Ishikawa (cell line): Measurements from ENCODE around the gene SLC7A6.

ENCODE experiments used
- CEBPB ChIP-seq: IDR thresholded peaks from 2 replicates; pipeline ENCODE4 v1.6.1; 2012
- CREB1 ChIP-seq: IDR thresholded peaks from 2 replicates; pipeline ENCODE4 v1.6.1; 2012; ENCODE audit warnings: low read depth
- EGR1 ChIP-seq: IDR thresholded peaks from 2 replicates; pipeline ENCODE4 v1.6.1; 2012
- EP300 ChIP-seq: IDR thresholded peaks from 2 replicates; pipeline ENCODE4 v1.6.1; 2012; ENCODE audit warnings: borderline replicate concordance
- FOXM1 ChIP-seq: IDR thresholded peaks from 2 replicates; pipeline ENCODE4 v1.6.1; 2012; ENCODE audit warnings: low read depth, borderline replicate concordance
- NFIC ChIP-seq: IDR thresholded peaks from 2 replicates; pipeline ENCODE4 v1.6.1; 2012
- RAD21 ChIP-seq: IDR thresholded peaks from 2 replicates; pipeline ENCODE4 v1.6.1; 2012; ENCODE audit warnings: low read depth
- TAF1 ChIP-seq: IDR thresholded peaks from 2 replicates; pipeline ENCODE4 v1.6.1; 2012; ENCODE audit warnings: low read depth, mild to moderate bottlenecking
- TCF12 ChIP-seq: IDR thresholded peaks from 2 replicates; pipeline ENCODE4 v1.6.1; 2012; ENCODE audit warnings: low read depth
- TEAD4 ChIP-seq: IDR thresholded peaks from 2 replicates; pipeline ENCODE4 v1.6.1; 2012
- YY1 ChIP-seq: IDR thresholded peaks from 2 replicates; pipeline ENCODE4 v1.6.1; 2012; ENCODE audit warnings: low read depth
- ZBTB7A ChIP-seq: IDR thresholded peaks from 2 replicates; pipeline ENCODE4 v1.6.1; 2012; ENCODE audit warnings: low read depth
- TF ChIP-seq, protein P1 (sequence below): IDR thresholded peaks from 2 replicates; pipeline ENCODE4 v1.6.1; 2012; ENCODE audit warnings: low read depth, mild to moderate bottlenecking
- TF ChIP-seq, protein P2 (sequence below): IDR thresholded peaks from 2 replicates; pipeline ENCODE4 v1.6.1; 2012
- TF ChIP-seq, protein P3 (sequence below): IDR thresholded peaks from 2 replicates; pipeline ENCODE4 v1.6.1; 2012

Gene SLC7A6

DNA sequence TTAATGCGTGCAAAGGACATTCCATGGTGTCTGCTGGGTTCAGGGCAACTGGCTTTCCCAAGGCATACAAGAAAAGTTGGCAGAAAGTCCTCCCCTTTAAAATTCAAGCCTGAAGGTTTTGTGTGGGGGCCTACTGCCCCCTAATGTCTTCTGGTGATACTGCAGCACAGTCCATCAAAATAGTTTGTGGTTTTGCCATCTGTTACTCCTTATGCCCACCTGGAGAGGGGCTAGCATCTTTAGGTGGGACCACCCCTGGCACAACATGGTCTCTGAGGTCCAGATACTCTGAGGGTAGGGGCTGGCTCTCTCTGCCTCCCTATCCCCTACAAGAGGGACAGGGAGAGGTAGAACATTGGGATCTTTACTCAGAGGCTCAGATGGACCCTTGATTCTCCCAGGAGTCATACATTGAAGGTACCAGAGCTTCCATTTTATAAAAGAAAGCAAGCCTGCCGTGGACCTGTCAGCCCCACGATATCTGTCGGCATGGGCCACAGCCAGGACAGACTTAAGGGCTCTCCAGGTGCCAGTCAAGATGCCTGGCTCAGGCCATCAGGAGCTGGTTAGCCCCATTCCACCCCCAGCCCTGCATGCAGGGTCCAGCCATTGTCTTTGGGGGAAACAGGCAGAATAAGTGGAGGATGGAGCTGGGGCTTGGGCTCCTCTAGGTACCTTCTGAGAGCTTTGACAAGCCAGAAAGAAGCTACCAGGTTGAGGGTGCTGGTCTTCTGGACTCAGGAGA, 34.7 kb upstream of the SLC7A6 start:
- no peak for TF ChIP-seq NFIC
- TF ChIP-seq RAD21: peak; percentile 78

DNA sequence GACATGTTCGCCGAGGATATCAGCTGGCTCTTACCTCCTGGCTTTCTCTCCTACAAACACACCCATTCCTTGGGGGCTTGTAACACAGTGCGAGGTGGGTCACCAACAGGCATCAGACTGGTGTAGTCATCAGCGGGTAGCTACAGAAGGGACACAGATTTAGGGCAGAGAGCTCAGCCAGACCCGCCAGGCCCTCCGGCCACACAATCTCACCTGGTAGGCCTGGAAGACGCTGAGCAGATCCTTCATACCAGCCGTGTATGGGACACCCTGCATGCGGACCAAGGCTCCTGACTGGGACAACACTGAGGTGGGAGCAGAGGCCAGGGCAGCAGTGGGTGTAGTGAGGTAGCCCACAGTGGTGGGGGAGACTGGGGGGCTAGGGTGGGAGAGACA, 34.2 kb upstream of the SLC7A6 start:
- no peak for TF ChIP-seq TEAD4
- TF ChIP-seq NFIC: no peak
- TF ChIP-seq TAF1: no peak
- TF ChIP-seq EP300: no peak
- TF ChIP-seq YY1: no peak
- no peak for TF ChIP-seq RAD21
- TF ChIP-seq CREB1: no peak
- TF ChIP-seq EGR1: no peak
- no peak for TF ChIP-seq TCF12
- no peak for TF ChIP-seq ZBTB7A
- TF ChIP-seq, protein P1, sequence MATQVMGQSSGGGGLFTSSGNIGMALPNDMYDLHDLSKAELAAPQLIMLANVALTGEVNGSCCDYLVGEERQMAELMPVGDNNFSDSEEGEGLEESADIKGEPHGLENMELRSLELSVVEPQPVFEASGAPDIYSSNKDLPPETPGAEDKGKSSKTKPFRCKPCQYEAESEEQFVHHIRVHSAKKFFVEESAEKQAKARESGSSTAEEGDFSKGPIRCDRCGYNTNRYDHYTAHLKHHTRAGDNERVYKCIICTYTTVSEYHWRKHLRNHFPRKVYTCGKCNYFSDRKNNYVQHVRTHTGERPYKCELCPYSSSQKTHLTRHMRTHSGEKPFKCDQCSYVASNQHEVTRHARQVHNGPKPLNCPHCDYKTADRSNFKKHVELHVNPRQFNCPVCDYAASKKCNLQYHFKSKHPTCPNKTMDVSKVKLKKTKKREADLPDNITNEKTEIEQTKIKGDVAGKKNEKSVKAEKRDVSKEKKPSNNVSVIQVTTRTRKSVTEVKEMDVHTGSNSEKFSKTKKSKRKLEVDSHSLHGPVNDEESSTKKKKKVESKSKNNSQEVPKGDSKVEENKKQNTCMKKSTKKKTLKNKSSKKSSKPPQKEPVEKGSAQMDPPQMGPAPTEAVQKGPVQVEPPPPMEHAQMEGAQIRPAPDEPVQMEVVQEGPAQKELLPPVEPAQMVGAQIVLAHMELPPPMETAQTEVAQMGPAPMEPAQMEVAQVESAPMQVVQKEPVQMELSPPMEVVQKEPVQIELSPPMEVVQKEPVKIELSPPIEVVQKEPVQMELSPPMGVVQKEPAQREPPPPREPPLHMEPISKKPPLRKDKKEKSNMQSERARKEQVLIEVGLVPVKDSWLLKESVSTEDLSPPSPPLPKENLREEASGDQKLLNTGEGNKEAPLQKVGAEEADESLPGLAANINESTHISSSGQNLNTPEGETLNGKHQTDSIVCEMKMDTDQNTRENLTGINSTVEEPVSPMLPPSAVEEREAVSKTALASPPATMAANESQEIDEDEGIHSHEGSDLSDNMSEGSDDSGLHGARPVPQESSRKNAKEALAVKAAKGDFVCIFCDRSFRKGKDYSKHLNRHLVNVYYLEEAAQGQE: no peak
- TF ChIP-seq, protein P2, sequence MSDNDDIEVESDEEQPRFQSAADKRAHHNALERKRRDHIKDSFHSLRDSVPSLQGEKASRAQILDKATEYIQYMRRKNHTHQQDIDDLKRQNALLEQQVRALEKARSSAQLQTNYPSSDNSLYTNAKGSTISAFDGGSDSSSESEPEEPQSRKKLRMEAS: no peak
- no peak for TF ChIP-seq CEBPB
- TF ChIP-seq FOXM1: no peak
- TF ChIP-seq, protein P3, sequence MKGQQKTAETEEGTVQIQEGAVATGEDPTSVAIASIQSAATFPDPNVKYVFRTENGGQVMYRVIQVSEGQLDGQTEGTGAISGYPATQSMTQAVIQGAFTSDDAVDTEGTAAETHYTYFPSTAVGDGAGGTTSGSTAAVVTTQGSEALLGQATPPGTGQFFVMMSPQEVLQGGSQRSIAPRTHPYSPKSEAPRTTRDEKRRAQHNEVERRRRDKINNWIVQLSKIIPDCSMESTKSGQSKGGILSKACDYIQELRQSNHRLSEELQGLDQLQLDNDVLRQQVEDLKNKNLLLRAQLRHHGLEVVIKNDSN: no peak

DNA sequence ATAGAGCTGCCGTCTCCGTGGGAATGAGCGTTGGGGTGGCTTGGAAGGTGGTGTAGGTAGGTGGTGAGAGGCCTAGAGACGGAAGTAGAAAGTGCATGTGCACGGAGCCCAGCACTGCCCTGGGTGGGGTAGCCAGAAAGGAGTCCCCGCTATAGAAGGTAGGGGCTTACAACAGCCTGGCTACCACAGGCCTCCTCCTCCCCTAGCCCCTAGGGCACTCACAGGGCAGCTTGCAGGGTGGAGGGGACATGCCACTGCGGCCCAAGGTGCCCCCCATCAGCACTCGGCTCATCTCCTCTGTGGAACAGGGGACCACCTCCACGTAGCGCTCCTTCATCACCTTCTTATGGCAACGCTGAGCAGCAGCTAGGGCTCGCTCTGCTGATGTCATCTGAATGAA, 33.4 kb upstream of the SLC7A6 start:
- TF ChIP-seq, protein P3: no peak

DNA sequence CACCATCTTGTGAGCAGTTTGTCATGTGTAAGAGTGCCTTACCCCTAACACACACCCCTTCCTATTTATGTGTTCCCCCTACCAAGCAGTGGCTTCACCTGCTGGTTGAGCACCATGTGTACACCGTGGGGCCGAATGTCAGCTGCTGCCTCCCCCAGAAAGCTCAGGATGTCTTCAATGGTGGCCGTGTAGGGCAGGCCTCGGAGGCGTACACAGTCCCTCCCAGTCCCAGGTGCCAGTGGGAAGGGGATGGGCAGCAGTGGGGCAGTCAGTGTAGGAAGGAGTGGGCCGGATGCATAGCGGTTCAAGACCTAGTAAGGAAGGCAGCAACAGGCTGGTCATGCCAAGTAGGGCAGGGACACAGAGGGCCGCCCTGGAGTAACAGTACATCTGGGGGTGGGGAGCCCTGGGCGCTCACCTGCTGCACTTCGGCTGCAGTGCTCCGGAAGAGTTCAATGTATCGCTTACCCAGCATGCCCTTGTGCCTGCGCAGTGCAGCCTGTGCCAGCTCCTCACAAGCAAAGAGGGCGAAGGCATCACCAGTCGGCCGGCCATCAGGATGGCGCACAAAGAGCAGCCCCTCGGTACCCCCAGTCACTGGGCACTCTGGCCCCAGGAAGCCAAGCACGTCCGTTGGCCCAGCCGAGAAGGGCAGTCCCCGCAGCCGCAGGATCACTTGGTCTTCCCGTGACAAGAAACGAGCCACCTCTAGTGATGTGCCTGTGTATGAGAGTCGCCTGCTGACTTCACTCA, 32.8 kb upstream of the SLC7A6 start:
- TF ChIP-seq CEBPB (no peak), TCF12 (no peak), EGR1 (no peak), YY1 (no peak), FOXM1 (no peak), NFIC (no peak), RAD21 (no peak)
- TF ChIP-seq, protein P2: no peak
- TF ChIP-seq, protein P3: no peak
- TF ChIP-seq, protein P1: no peak

DNA sequence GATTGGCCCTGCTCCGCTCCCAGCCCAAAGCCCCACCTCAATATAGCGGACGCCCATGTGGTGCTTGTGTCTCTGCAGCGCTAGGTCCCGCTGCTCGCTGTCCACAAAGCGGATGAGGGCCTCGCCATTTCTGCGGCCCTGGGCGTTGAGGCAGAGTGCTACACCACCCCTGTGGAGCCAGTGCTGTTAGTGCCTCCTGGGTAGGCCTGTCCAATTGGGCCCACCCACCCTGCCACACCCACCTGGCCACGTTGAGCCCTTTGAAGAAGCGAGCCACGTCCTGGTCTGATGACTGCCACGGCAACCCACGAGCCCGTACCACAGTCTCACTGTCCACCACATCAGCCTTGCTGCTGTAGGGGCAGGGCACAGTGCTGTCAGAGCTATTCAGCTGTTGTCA, 32.0 kb upstream of the SLC7A6 start:
- no peak for TF ChIP-seq EP300
- no peak for TF ChIP-seq TEAD4
- TF ChIP-seq YY1: no peak
- TF ChIP-seq ZBTB7A: no peak
- TF ChIP-seq NFIC: no peak
- TF ChIP-seq CEBPB: no peak
- TF ChIP-seq FOXM1: no peak
- no peak for TF ChIP-seq EGR1
